GM10266 (cell line): ENCODE data around the gene PRPF19.
A peak's percentile ranks its signal among the peaks of the same experiment; 100 is the strongest.

Experiments used
- DNase-seq: peaks from one replicate; pipeline ENCODE4 v3.0.0; 2012; ENCODE audit errors: extremely low spot score
- CTCF ChIP-seq: IDR thresholded peaks from 2 replicates; pipeline ENCODE4 v1.5.1; 2012; ENCODE audit warnings: mild to moderate bottlenecking, low read depth; ENCODE audit not compliant: control insufficient read depth, insufficient read depth; ENCODE audit errors: missing control alignments

PRPF19 gene

GRCh38 chr11:60944490-60945294 lies 38.3 kb upstream of the PRPF19 start:
- no peak for DNase-seq
- peak; percentile 21 for TF ChIP-seq CTCF

DNA sequence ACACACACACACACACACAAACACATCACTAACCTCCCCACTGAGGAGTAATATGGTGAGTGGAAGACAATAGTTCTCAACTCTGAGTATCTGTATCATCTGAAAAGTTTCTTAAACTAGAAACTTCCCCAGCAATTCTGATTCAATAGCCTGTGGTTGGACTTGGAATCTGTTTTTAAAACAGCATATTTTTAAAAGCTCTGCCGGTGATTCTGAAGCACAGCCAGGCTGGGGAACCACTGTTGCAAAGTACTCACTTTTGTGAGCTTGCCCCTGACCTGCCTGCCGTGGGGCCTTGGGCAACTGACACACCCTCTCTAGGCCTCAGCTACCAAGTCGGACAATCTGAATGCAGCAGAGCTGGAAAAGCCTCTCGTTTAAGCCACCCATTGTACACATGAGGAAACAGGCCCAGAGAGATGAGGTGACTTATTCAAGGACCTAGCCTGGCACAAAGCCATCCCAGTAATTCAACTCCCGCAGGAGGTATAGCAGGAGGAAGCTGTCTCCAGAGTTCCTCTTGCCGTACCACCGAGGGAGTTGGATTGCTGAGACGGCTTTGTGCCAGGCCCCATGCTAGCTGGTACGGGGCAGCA lies 36.7 kb upstream of the PRPF19 start:
- TF ChIP-seq CTCF = no peak

GRCh38 chr11:60942219-60942618 lies 35.8 kb upstream of the PRPF19 start:
- DNase-seq = no peak
- no peak for TF ChIP-seq CTCF

More for the DNA sequence above, 36.7 kb upstream of the PRPF19 start:
- no peak for DNase-seq

DNA sequence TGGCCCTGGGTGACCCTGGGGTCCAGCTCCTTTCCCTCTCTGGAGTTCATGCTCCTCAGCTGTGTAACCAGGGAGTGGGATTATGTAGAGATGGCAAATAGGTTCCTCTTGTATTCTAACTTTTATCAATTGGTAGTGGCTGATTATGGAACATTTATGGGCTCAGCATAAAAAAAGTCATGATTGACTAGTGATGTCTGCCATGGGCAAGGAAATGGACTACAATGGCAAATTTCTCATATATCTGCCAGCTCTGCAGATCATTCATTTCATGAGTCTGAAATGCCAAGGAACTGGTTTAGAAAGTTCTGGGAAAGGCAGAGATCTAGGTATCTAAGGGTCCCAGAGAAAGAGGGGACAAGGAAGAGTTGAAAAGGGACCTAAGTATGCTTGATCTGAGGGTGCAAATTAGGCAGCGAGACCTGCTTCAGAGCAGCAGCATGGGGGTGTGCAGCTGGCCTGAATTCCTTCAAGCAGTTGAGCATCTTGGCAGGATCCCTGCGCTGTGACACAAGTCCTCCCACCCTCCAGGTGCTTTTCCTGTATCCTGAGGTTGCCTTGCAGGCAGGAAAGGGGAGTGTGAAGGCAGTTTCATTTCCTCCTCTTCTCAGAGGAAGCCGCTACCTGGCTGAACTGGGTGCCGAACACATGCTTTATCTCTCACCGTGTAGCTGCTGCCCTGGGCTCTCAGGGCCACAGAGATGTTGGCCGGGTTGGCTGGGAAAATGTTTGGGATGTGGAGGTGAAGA lies 35.2 kb upstream of the PRPF19 start:
- DNase-seq = no peak
- TF ChIP-seq CTCF = no peak

- DNase-seq = no peak
- no peak for TF ChIP-seq CTCF
Observed at GRCh38 chr11:60939855-60940254, 33.5 kb upstream of the PRPF19 start.

GRCh38 chr11:60939301-60939700 lies 32.9 kb upstream of the PRPF19 start:
- DNase-seq = no peak
- no peak for TF ChIP-seq CTCF

GRCh38 chr11:60938500-60938899 lies 32.1 kb upstream of the PRPF19 start:
- TF ChIP-seq CTCF = no peak
- DNase-seq = no peak
